Inferior parietal cortex (tissue), 1 donor: ENCODE measurements around the gene GAS2L2.
"Not testable (repeated sequence)": the region's sequence is repeated elsewhere in the genome, so short reads cannot be mapped to it uniquely, and the experiment has no call there.

Source experiments
- DNase-seq: peaks from one replicate; pipeline ENCODE4 v3.0.0-alpha.2; 2016; ENCODE audit errors: extremely low spot score

The GAS2L2 gene

GRCh38 chr17:35728551-35728950, 24.5 kb downstream of the GAS2L2 start:
- DNase-seq, result no peak

GRCh38 chr17:35727635-35728034, 25.4 kb downstream of the GAS2L2 start:
- DNase-seq, result no peak

- no peak for DNase-seq
Measured at GRCh38 chr17:35726953-35727460, 26.0 kb downstream of the GAS2L2 start.

- DNase-seq, result no peak
Measured at GRCh38 chr17:35726127-35726952, 26.7 kb downstream of the GAS2L2 start.

GRCh38 chr17:35725802-35726126, 27.3 kb downstream of the GAS2L2 start:
- no peak for DNase-seq

GRCh38 chr17:35725058-35725457, 28.0 kb downstream of the GAS2L2 start:
- no peak for DNase-seq

GRCh38 chr17:35723735-35724134, 29.3 kb downstream of the GAS2L2 start:
- no peak for DNase-seq

- DNase-seq, result no peak
Measured at GRCh38 chr17:35717475-35717874, 35.6 kb downstream of the GAS2L2 start.

GRCh38 chr17:35716897-35717465, 36.1 kb downstream of the GAS2L2 start:
- no peak for DNase-seq

GRCh38 chr17:35716173-35716572, 36.9 kb downstream of the GAS2L2 start:
- no peak for DNase-seq

GRCh38 chr17:35715416-35715815, 37.6 kb downstream of the GAS2L2 start:
- no peak for DNase-seq

GRCh38 chr17:35714988-35715387, 38.1 kb downstream of the GAS2L2 start:
- no peak for DNase-seq

- no peak for DNase-seq
Measured at GRCh38 chr17:35713069-35713728, 39.8 kb downstream of the GAS2L2 start.

- no peak for DNase-seq
Measured at GRCh38 chr17:35710950-35711349, 42.1 kb downstream of the GAS2L2 start.

- DNase-seq, result no peak
Measured at GRCh38 chr17:35709874-35710273, 43.2 kb downstream of the GAS2L2 start.

GRCh38 chr17:35708951-35709350, 44.1 kb downstream of the GAS2L2 start:
- no peak for DNase-seq

- no peak for DNase-seq
Measured at GRCh38 chr17:35708149-35708548, 44.9 kb downstream of the GAS2L2 start.

GRCh38 chr17:35705705-35706104, 47.3 kb downstream of the GAS2L2 start:
- no peak for DNase-seq

GRCh38 chr17:35705230-35705629, 47.8 kb downstream of the GAS2L2 start:
- no peak for DNase-seq

- DNase-seq, result not testable (repeated sequence)
Measured at GRCh38 chr17:35703308-35703707, 49.7 kb downstream of the GAS2L2 start.

- no peak for DNase-seq
Measured at GRCh38 chr17:35701491-35701890, 51.5 kb downstream of the GAS2L2 start.

GRCh38 chr17:35700150-35700549, 52.9 kb downstream of the GAS2L2 start:
- no peak for DNase-seq

GRCh38 chr17:35698800-35699199, 54.2 kb downstream of the GAS2L2 start:
- no peak for DNase-seq
